Right renal cortex interstitium (tissue), 3 donors: ENCODE data around the gene SLC6A2. TPM values are rescaled to one million over a fixed set of nuclear protein-coding genes. Genes with fewer than 3 reads are reported as not detected.
"Not testable (repeated sequence)": the region's sequence is repeated elsewhere in the genome, so short reads cannot be mapped to it uniquely, and the experiment has no call there.

Experiments
- DNase-seq, 3 donors: peaks; one replicate each; pipeline ENCODE4 v3.0.0-alpha.2; 2013; ENCODE audit warnings: low read depth in 3 of 3, low spot score in 2 of 3
- polyA plus RNA-seq, 3 donors: library from polyadenylated mRNA; unstranded; fragments of 120-200 nt; gene quantifications; one replicate each; pipeline ENCODE4 v1.2.1, GENCODE V29; 2013; ENCODE audit not compliant: insufficient read length in 3 of 3

Gene SLC6A2
- polyA plus RNA-seq, 3 donors = 0.35 to 0.54 (median 0.37) TPM

DNA sequence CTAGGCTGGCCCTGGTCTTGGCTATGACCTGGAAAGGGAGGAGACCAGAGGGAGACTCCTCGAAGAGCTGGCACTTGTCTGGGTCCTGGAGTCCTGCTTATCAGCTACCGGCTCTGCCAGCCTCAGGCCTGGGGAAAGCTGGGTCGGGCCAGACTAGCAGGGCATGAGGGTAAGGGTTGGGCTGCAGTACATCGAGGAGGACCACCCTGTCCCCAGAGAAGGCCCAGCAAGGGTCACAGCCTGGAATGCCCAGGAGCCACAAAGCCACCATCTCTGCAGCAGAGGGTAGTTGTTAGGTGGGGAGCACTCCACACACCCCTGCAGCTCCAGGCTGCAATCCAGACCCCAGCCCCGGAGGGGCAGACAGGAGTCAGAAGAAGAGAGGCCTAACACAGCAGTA, 54.0 kb downstream of the SLC6A2 start:
- no peak for DNase-seq

DNA sequence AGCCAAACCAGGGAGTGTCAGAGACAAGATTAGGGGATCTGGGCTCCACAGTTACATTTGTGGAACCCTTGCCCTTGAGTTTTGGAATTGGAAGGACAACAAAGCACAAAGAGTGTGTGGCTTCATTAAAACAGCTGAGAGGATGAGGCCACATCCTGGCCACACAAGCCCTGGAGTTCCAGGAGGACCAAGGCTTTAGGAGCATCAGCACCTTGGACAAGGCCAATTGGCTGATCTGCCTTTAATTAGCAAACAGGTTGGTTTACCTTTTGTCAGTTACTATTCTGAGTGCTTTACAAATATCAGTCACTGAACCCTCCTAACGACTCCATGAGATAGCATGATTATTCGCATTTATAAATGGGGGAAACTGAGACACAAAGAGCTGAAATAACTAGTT, 54.7 kb downstream of the SLC6A2 start:
- peak in 2 of 3 donors; percentile 17 to 29 for DNase-seq

DNA sequence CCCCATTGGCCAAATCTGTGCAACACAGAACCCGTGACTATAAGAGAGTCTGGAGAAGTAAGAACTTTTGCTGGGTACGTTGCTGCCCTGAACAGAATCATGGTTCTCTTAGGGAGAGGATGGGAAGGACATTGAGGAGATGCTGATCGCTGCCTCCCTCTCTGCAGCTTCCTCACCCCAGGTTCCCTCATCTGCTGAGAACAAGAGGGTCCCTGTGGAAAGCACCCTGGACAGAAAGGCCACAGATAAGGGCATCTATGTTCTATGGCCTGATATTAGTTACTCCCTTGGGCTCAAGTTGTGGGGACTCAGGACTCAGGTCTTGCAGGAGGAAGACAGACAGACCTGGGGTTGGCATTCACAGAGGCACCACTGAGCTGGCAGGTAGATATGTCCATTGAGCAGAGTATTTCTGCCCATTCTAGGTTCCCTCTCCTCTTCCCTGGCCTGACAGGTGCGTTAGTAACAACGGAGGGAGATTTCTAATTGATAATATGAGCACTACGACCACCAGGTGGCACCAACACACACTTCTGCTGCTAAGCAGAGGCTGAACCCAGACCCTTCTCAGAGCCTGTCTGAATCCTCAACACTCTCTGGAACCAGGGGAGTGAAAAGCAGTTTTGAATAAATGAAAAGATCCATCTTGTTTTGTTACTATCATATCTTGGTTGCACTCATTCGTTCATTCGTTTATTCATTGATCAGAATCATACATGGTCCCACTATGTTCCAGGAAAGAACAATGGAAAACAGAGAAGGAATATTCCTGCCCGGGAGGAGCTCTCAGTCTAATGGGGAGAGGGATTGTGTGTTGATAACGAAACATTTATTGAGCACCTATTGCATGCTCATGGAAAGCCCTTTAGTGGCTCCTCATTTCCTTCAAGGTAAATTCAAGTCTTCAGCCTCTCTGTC, 56.4 kb downstream of the SLC6A2 start:
- DNase-seq = peak; percentile 19 to 43 (median 29)

DNA sequence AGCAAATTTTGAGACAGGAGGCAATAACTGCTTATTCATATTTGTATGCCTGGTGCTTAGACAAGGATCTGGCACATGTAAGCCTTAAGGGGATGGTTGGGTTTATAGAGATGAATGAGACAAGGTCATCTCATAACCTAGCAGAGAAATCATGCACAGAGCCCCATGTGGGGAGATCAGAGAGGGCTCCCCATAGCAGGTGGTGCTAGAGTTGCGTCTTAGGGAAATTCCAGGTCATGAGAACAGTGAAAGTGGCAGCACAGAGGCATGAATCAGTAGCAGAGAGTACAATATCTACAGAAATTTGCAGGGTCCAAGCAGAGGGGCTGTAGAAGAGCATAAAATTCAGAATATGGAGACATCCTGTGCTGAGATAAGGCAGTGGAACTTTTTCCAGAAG, 57.3 kb downstream of the SLC6A2 start:
- no peak for DNase-seq

DNA sequence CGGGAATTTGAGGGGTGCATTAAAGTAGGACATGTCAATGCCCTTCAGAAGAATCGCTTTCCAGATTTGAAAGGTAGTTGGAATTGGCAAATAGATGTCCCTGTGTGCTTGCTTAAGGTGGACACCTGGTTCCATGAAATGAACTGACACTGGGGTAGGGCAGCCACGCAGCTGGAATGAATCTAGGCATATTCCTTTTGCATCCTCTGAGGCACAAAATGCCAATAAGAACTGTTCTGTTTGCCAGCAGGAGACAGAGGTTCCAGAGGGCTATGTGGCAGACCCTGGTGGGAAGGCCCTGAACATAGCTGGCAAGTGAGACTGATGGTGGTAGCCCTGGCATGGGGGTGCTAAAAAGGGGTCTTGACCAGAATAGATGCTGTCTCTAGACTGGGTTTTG, 61.5 kb downstream of the SLC6A2 start:
- DNase-seq = no peak

DNA sequence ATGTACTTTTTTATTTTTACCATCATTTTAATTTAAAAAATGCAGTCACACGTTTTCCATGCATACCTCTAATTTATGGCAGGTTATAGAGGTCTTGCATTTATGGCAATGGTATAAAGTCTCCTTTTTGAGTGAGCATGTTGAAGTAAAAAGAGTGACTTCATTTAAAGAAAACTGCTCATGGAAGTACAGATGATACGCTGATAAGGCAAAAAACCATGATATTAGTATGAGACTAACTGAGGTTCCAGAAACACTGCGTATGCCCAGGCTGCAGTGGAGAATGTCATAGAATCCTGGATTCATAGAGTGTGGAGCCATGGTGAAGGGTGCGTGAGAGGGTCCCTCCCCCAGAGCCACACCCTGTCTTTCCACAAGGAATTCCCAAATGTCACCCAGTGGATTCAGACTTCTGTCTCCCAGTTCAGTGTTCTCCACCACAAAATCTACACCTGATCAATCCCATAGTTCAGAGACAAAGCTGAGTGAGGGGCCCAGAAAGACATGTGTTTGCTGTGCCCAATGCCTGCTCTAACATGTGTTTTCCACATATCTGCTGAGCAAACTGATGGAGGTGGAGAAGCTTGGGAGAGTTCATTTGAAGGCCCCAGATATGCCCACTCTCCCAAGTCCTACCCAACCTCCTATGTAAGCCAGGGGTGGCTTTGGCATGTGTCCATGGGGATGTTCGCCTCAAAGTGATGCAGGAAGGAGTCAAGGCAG, 69.4 kb downstream of the SLC6A2 start:
- DNase-seq = no peak

DNA sequence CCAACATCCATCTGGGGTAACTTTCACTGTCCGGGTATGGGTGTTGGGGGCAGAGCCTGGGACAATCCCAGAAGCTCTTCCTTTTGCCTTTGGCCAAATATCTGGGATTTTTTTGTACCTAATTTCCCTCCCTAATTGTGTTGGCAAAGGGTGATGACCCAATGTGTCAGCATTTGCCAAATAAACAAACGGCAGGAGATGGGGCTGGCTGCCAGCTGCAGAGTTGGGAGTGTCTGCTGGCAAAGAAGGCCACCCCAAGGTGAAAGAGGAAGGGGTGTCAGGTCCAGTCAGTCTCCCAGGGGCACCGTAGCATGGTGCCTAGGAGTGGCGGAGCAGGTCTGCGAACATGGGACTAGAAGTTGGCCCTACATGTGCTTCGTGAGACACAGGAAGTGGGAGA, 73.0 kb downstream of the SLC6A2 start:
- DNase-seq = no peak

DNA sequence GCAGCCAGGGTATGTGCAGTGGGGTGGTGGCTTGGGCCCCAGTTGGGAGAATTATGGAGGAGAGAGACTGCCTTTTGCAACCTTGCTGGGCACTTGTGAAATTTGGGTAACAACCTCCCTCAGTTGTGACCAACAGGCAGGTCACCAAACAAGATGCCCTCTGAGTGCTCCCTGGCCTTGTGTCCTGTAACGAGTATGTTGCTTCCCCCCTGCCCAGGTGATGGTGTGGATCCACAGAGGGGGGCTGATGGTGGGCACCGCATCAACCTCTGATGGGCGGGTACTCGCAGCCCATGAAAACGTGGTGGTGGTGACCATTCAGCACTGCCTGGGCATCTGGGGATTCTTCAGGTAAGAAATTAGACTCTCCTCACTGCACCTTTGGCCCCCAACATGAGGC, 74.3 kb downstream of the SLC6A2 start:
- no peak for DNase-seq

DNA sequence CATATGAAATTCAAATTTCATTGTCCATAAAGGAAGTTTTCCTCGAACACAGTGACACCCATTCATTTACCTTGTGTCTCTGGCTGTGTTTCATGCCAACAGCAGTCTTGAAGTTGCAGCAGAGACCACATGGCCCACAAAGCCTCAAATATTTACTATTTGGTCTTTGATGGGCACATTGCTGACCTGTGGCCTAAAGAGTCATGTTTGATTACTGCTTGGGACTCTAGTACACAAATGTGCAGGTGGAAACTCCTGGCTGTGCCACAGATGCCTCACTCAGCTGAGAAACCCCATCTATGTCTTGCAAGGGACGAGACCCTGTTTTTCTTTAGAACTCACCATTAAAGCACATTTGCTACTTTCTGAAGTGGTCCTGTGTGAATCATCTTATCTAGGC, 76.7 kb downstream of the SLC6A2 start:
- DNase-seq = no peak

DNA sequence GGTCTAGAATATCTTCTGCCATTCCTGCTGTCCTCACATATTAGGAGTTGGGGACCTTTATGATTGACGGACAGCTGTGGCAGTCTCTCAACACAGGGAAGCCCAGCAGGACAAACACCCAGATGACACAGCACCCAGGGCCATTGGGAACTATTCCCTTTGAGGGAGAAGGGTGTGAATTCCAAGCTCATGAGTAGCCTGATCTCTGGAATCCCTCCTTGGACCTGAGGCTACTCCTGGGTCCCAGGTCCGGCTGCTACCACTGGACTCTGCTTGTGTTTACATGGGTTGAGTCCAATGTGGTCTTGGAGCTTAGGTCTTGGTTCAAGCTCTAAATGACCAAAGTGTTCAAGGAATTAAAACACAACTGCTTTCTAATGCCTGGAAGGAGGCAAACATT, 78.9 kb downstream of the SLC6A2 start:
- no peak for DNase-seq

DNA sequence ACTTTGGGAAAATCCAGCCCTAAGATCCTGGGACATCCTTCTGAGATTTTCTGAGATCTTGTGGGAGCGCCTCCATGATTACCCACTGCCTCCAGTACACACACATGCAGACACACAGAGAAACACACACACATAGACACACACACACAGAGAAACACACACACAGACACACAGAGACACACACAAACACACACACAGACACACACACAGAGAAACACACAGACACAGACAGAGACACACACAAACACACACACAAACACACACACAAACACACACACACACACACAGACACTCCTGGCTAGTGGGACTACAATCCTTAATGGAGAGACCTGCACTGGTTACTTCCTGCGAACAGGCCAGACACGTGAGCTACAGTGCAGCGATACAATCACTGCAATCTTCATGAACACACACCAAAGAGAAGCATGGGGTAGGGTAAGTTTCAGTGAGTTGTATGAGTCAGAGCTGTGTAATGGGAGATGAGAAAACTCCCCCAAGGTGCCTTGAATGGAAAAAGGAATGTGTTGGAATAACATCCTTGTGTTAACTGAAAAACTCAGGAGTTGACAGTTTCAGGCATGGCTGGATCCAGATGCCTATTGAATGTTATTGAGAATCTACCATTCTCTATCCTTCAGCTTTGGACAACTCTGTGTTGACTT, 79.5 kb downstream of the SLC6A2 start:
- DNase-seq = no peak

DNA sequence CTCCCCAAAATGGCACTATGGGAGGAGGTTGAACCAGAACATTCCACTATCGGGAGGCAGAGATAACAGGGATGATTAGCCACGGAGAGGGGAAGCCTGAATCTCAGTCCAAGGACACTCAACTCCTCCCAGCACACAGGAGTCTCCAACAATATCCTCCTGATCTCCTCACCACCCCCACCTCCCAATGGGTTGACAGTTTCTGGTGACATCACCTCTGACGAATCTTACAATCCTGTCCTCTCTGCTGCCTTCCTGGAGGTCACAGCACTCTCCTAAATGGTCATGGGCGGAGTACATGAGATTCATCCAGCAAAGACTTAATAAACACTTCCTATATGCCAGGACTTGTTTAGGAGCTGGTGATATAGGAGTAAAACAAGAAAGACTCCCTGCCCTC, 80.9 kb downstream of the SLC6A2 start:
- no peak for DNase-seq

DNA sequence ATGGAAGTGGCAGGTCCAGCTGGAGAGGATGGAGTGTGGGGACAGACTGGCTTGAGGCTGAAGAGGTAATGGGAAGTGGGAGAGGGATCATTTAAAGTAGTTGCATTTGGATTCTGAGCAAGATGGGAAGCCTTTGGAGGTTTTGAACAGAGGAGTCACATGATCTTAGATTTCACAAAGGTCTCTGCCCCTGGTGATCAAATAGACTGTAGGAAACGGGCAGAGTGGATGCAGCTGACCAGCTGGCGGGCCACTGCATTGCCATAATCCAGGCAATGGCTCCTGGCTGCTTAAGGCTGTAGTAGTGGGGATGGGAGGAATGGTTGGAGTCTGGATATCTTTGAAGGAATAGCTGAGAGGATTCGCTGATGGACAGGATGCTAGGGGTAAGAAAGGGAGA, 81.5 kb downstream of the SLC6A2 start:
- DNase-seq = no peak

DNA sequence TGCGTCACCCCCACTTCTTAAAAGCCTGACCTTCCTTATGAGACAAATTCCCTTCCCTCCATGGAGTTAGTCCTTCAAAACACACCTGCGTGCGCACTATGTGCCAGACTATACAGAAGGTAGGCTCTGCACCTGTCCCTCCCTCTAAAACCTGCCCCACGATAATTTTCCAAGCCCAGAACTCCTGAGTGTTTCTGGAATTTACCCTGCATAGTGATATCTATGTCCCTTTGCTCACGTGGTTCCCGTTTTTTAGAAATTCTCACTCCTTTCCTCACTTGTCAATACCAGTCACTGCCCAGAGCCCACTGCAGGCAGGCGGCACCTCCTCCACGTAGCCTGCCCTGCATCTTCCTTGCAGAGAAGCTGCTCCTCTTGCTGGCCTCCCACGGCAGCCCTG, 82.2 kb downstream of the SLC6A2 start:
- DNase-seq = no peak

DNA sequence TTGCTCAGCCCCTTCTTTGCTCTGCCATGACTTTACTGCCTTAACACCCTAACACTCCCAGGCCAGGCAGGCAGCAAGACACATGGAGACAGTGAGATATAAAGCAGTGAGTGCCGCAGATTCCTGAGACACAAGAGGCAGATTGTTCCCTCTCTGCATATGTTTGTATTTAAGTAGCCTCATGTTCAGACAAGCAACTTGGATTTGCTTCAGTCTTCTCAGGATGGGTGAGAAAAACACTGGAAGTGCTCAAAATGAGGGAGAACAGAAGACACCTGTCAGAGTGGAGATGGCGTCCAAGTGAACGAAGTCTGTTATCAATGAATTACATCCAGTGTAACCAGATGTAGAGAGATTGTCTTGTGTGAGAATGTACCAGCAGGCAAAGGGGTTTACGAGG, 90.3 kb downstream of the SLC6A2 start:
- no peak for DNase-seq

DNA sequence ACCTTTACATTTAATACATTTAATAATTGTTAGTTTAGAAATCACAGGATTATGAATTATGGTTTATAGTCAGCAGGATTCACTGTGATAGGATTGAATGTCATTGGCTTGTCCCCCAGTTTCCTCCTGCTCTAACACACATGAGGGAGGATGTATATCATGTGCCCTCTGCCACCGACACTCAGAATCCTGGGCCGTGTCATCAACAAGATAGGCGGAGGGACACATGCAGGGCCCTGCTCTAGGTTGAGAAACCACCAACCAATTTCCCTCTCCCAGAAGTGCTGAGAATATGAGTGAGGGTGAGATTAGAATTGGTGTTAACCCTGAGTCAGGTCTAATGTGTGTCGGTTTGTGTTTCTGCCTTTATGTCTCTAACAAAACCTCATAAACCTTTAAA, 92.0 kb downstream of the SLC6A2 start:
- DNase-seq = no peak

DNA sequence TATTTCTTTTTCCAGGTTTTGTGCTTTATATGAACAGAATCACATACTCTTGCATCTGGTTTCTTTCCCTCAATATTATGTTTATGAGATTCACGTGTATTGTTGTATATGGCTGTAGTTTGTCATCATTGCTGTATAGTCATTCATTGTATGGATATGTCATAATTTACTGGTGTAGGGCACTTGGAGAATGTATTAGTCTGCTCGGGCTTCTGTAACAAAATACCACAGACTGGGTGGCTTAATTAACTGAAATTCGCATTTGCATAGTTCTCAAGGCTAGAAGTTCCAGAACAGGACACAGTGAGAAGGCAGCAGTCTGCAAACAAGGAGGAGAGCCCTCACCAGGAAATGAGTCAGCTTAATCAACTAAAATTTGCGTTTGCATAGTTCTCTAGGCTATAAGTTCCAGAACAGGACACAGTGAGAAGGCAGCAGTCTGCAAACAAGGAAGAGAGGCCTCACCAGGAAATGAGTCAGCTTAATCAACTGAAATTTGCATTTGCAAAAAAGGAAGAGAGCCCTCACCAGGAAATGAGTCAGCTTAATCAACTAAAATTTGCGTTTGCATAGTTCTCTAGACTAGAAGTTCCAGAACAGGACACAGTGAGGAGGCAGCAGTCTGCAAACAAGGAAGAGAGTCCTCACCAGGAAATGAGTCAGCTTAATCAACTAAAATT, 96.8 kb downstream of the SLC6A2 start:
- not testable (repeated sequence) for DNase-seq

DNA sequence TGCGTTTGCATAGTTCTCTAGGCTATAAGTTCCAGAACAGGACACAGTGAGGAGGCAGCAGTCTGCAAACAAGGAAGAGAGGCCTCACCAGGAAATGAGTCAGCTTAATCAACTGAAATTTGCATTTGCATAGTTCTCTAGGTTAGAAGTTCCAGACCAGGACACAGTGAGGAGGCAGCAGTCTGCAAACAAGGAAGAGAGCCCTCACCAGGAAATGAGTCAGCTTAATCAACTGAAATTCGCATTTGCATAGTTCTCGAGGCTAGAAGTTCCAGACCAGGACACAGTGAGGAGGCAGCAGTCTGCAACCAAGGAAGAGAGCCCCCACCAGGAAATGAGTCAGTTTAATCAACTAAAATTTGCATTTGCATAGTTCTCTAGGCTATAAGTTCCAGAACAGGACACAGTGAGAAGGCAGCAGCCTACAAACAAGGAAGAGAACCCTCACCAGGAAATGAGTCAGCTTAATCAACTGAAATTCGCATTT, 97.4 kb downstream of the SLC6A2 start:
- not testable (repeated sequence) for DNase-seq
